ENCODE results near the gene STRC.
"Not testable (repeated sequence)": the region's sequence is repeated elsewhere in the genome, so short reads cannot be mapped to it uniquely, and the experiment has no call there.

The STRC gene

GRCh38 chr15:43618700-43619099 is at the start of gene STRC:
Gene STRC (minus strand): TSS chr15:43618800. CDS start chr15:43618722, 78 bp downstream.
- POLR2A ChIA-PET (ENCODE audit: low non-redundant PET); DNase-seq (ENCODE audit: low spot score); CTCF ChIA-PET; H3K27ac ChIP-seq: not testable (repeated sequence)

- DNase-seq (ENCODE audit: low spot score); POLR2A ChIA-PET (ENCODE audit: low non-redundant PET); CTCF ChIA-PET; H3K27ac ChIP-seq: not testable (repeated sequence)
Measured at GRCh38 chr15:43666177-43666576, 47.6 kb upstream of the STRC start.

GRCh38 chr15:43663333-43663732 is 44.7 kb upstream of the STRC start:
- POLR2A ChIA-PET (ENCODE audit: low non-redundant PET); H3K27ac ChIP-seq; CTCF ChIA-PET; DNase-seq (ENCODE audit: low spot score): not testable (repeated sequence)

DNA sequence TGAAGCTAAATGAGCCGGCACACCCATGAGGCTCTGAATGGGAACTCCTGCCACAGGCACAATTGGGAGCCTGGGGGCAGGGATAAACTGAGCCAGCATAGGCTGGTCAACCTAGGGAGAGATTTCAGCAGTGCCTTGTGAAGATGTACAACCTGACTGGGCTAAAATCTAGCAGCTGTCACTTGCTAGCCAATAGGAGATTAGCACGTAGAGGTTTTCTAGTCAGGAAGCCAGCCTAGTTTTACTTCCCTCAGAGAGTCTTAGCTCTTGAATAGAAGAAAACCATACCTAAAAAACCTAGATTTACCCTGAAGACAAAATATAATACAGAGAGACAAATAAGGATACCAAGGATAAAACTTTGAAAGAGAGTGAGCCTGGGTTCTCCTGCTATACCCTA is 43.7 kb upstream of the STRC start:
- H3K27ac ChIP-seq; DNase-seq (ENCODE audit: low spot score); CTCF ChIA-PET; POLR2A ChIA-PET (ENCODE audit: low non-redundant PET): not testable (repeated sequence)

- CTCF ChIA-PET; H3K27ac ChIP-seq; DNase-seq (ENCODE audit: low spot score); POLR2A ChIA-PET (ENCODE audit: low non-redundant PET): not testable (repeated sequence)
Measured at GRCh38 chr15:43659727-43660126, 41.1 kb upstream of the STRC start.

- CTCF ChIA-PET; POLR2A ChIA-PET (ENCODE audit: low non-redundant PET); H3K27ac ChIP-seq; DNase-seq (ENCODE audit: low spot score): not testable (repeated sequence)
Measured at GRCh38 chr15:43649430-43649926, 30.9 kb upstream of the STRC start.

- ChIA-PET CTCF (no interaction called here), POLR2A (ENCODE audit: low non-redundant PET) (no interaction called here)
- TF ChIP-seq, protein P1, sequence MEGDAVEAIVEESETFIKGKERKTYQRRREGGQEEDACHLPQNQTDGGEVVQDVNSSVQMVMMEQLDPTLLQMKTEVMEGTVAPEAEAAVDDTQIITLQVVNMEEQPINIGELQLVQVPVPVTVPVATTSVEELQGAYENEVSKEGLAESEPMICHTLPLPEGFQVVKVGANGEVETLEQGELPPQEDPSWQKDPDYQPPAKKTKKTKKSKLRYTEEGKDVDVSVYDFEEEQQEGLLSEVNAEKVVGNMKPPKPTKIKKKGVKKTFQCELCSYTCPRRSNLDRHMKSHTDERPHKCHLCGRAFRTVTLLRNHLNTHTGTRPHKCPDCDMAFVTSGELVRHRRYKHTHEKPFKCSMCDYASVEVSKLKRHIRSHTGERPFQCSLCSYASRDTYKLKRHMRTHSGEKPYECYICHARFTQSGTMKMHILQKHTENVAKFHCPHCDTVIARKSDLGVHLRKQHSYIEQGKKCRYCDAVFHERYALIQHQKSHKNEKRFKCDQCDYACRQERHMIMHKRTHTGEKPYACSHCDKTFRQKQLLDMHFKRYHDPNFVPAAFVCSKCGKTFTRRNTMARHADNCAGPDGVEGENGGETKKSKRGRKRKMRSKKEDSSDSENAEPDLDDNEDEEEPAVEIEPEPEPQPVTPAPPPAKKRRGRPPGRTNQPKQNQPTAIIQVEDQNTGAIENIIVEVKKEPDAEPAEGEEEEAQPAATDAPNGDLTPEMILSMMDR (conservative IDR thresholded peaks at IDR 0.05; ENCODE audit: low read depth), result no peak
- H3K27ac ChIP-seq, result no peak within 1 kb of the TSS
- no peak for DNase-seq (ENCODE audit: low spot score)
Measured at GRCh38 chr15:43648649-43649429, 30.2 kb upstream of the STRC start, which contains the start of gene CATSPER2. Gene CATSPER2 (minus strand): TSS chr15:43648844. CDS start chr15:43648061, 783 bp downstream.

GRCh38 chr15:43638464-43639204 is 20.0 kb upstream of the STRC start:
- POLR2A ChIA-PET (ENCODE audit: low non-redundant PET); CTCF ChIA-PET; H3K27ac ChIP-seq; DNase-seq (ENCODE audit: low spot score): not testable (repeated sequence)

GRCh38 chr15:43626937-43627336 is 8.3 kb upstream of the STRC start:
- H3K27ac ChIP-seq; CTCF ChIA-PET; DNase-seq (ENCODE audit: low spot score); POLR2A ChIA-PET (ENCODE audit: low non-redundant PET): not testable (repeated sequence)

- no peak for DNase-seq (ENCODE audit: low spot score)
- POLR2A ChIA-PET (ENCODE audit: low non-redundant PET), result no interaction called here
- CTCF ChIA-PET, result interaction anchor here (0.6 kb wide), 1 partner anchor 609 kb away, joined by 3 read pairs; no protein-coding TSS in a partner anchor
- no peak overlapping the region for H3K27ac ChIP-seq
- TF ChIP-seq, protein P1 (conservative IDR thresholded peaks at IDR 0.05; ENCODE audit: low read depth), result no peak
Measured at GRCh38 chr15:43625106-43625505, 6.5 kb upstream of the STRC start.

DNA sequence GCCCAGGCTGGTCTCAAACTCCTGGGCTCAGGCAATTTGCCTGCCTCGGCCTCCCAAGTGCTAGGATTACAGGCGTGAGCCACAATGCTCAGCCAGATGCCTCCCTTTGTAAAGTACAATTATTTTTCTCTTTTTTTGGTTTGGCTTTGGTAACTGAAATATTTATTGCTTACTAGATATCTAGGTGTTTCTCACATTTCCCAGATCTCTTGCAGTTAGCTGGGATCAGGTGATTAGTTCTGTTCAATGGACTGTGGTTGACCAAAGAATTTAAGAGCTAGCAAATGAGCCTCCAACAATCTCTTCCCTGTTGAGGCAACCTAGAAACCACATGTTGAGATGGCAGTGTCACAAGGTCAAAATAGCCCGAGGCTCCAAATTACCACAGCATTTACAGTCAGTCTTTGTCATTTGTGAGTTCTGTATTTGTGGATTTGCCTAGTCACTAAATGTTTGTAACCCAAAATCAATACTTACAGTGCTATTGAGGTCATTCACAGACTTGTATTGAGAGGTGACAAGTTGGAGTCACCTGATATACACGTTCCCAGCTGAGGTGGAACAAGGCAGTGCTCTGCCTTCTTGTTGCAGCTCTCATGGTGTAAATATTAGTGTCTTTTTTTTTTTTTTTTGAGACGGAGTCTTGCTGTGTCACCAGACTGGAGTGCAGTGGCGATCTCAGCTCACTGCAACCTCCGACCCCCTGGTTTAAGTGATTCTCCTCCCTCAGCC is 3.6 kb upstream of the STRC start:
- DNase-seq (ENCODE audit: low spot score); POLR2A ChIA-PET (ENCODE audit: low non-redundant PET); H3K27ac ChIP-seq: not testable (repeated sequence)
- CTCF ChIA-PET, result interaction anchor here (0.6 kb wide), 1 partner anchor 207 kb away, joined by 3 read pairs; no protein-coding TSS in a partner anchor

DNA sequence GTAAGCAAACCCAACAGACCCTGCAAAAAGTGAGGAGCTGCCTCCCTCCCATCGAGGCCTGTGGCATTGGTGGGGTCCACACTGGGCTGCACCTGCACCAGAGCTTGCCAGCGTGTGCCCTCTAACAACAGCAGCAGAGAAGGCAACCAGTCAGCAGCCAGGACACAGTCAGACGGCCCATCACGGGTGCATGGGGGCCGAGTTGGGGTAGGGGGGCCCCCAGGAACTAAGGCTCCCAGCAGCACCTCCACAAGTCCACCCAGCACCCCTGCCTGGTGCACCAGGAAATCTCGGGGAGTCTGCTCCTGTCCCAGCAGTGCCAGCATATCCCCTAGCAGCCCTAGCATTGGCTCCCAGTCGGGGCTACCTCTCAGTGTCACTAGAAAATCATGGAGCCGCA is 850 bp downstream of the STRC start:
- CTCF ChIA-PET; H3K27ac ChIP-seq; POLR2A ChIA-PET (ENCODE audit: low non-redundant PET); DNase-seq (ENCODE audit: low spot score): not testable (repeated sequence)

DNA sequence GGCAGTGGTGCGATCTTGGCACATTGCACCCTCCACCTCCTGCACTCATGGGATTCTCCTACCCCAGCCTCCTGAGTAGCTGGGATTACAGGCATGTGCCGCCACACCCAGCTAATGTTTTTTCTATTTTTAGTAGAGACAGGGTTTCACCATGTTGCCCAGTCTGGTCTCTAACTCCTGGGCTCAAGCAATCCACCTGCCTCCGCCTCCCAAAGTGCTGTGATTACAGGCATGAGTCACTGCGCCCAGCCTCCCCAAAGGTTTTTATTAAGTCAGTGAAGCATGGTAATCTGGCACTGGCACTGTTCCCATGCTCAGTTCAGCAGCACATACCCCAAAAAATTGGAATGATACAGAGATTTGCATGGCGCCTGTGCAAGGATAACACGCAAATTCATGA is 16.4 kb downstream of the STRC start:
- peak overlapping the region; percentile 79 for H3K27ac ChIP-seq
- POLR2A ChIA-PET (ENCODE audit: low non-redundant PET), result not testable (repeated sequence)
- CTCF ChIA-PET, result interaction anchor here (0.6 kb wide), 1 partner anchor 1605 kb away, joined by 9 read pairs; no protein-coding TSS in a partner anchor
- DNase-seq (ENCODE audit: low spot score), result peak; percentile 39

DNA sequence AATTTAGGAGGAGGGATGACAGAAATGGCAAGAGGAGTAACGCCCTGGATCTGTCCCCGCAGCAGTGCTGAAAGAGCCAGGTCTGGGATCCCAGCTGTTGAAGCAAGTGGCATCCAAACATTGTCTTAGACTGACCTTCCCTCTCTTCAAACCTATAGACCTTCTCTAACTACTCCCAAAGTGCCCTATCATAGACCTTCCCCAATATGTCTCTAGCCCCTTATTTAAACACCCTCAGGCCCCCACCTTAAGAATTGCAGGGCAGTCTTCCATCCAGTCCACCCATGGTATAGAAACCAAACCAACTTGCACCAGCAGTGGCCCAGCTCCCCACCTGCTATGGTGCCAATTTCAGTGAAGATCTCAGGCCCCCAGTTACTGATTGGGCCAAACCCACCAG is 18.4 kb downstream of the STRC start:
- CTCF ChIA-PET; POLR2A ChIA-PET (ENCODE audit: low non-redundant PET); DNase-seq (ENCODE audit: low spot score): not testable (repeated sequence)
- H3K27ac ChIP-seq, result peak overlapping the region; percentile 79

Data from RWPE1 (cell line).